Measurements from ENCODE around the gene RANBP17.
"Not testable (repeated sequence)": the region's sequence is repeated elsewhere in the genome, so short reads cannot be mapped to it uniquely, and the experiment has no call there.

Gene RANBP17

GRCh38 chr5:171041893-171042292 is 180.1 kb downstream of the RANBP17 start:
- H3K9me3 Mint-ChIP-seq; H3K36me3 Mint-ChIP-seq (ENCODE audit: low read depth); H3K4me1 Mint-ChIP-seq (ENCODE audit: low read depth); H3K27ac Mint-ChIP-seq; H3K27me3 Mint-ChIP-seq; H3K4me3 Mint-ChIP-seq: not testable (repeated sequence)

- no peak overlapping the region for H3K27ac Mint-ChIP-seq
- no peaks in the 10 kb centered on the region for H3K4me1 Mint-ChIP-seq (ENCODE audit: low read depth)
- H3K27me3 Mint-ChIP-seq, result no peaks in the 10 kb centered on the region
- H3K4me3 Mint-ChIP-seq, result no peak overlapping the region
- peaks cover 3% of the 10 kb centered on the region for H3K36me3 Mint-ChIP-seq (ENCODE audit: low read depth)
- H3K9me3 Mint-ChIP-seq, result peaks cover 8% of the 10 kb centered on the region
These were observed 189.1 kb downstream of the RANBP17 start for GRCh38 chr5:171050916-171051315.

GRCh38 chr5:171055875-171056454 is 194.1 kb downstream of the RANBP17 start:
- no peak overlapping the region for H3K27ac Mint-ChIP-seq
- no peak overlapping the region for H3K4me3 Mint-ChIP-seq
- peaks cover 12% of the 10 kb centered on the region for H3K9me3 Mint-ChIP-seq
- no peaks in the 10 kb centered on the region for H3K4me1 Mint-ChIP-seq (ENCODE audit: low read depth)
- peaks cover 3% of the 10 kb centered on the region for H3K36me3 Mint-ChIP-seq (ENCODE audit: low read depth)
- H3K27me3 Mint-ChIP-seq, result no peaks in the 10 kb centered on the region

- peaks cover 32% of the 10 kb centered on the region for H3K9me3 Mint-ChIP-seq
- H3K27ac Mint-ChIP-seq, result no peak overlapping the region
- H3K4me3 Mint-ChIP-seq, result no peak overlapping the region
- no peaks in the 10 kb centered on the region for H3K4me1 Mint-ChIP-seq (ENCODE audit: low read depth)
- H3K36me3 Mint-ChIP-seq (ENCODE audit: low read depth), result peaks cover 8% of the 10 kb centered on the region
- no peaks in the 10 kb centered on the region for H3K27me3 Mint-ChIP-seq
These were observed 205.8 kb downstream of the RANBP17 start for GRCh38 chr5:171067540-171068130.

- H3K27me3 Mint-ChIP-seq, result no peaks in the 10 kb centered on the region
- H3K4me3 Mint-ChIP-seq, result no peak overlapping the region
- H3K9me3 Mint-ChIP-seq, result peaks cover 5% of the 10 kb centered on the region
- no peak overlapping the region for H3K27ac Mint-ChIP-seq
- H3K36me3 Mint-ChIP-seq (ENCODE audit: low read depth), result no peaks in the 10 kb centered on the region
- no peaks in the 10 kb centered on the region for H3K4me1 Mint-ChIP-seq (ENCODE audit: low read depth)
These were observed 212.9 kb downstream of the RANBP17 start for GRCh38 chr5:171074747-171075146.

- H3K4me3 Mint-ChIP-seq, result no peak overlapping the region
- peaks cover 5% of the 10 kb centered on the region for H3K9me3 Mint-ChIP-seq
- no peaks in the 10 kb centered on the region for H3K27me3 Mint-ChIP-seq
- H3K36me3 Mint-ChIP-seq (ENCODE audit: low read depth), result no peaks in the 10 kb centered on the region
- no peaks in the 10 kb centered on the region for H3K4me1 Mint-ChIP-seq (ENCODE audit: low read depth)
- H3K27ac Mint-ChIP-seq, result no peak overlapping the region
These were observed 218.5 kb downstream of the RANBP17 start for GRCh38 chr5:171080186-171080938.

GRCh38 chr5:171081319-171081718 is 219.5 kb downstream of the RANBP17 start:
- Mint-ChIP-seq H3K36me3 (ENCODE audit: low read depth) (no peaks in the 10 kb centered on the region), H3K4me3 (no peak overlapping the region), H3K27ac (no peak overlapping the region), H3K27me3 (no peaks in the 10 kb centered on the region), H3K9me3 (peaks cover 5% of the 10 kb centered on the region), H3K4me1 (ENCODE audit: low read depth) (no peaks in the 10 kb centered on the region)

- Mint-ChIP-seq H3K9me3 (peaks cover 6% of the 10 kb centered on the region), H3K27me3 (no peaks in the 10 kb centered on the region), H3K27ac (no peak overlapping the region), H3K36me3 (ENCODE audit: low read depth) (no peaks in the 10 kb centered on the region), H3K4me3 (no peak overlapping the region), H3K4me1 (ENCODE audit: low read depth) (no peaks in the 10 kb centered on the region)
These were observed 230.4 kb downstream of the RANBP17 start for GRCh38 chr5:171092194-171092593.

GRCh38 chr5:171093598-171093997 is 231.8 kb downstream of the RANBP17 start:
- Mint-ChIP-seq H3K27ac (no peak overlapping the region), H3K4me1 (ENCODE audit: low read depth) (no peaks in the 10 kb centered on the region), H3K4me3 (no peak overlapping the region), H3K27me3 (no peaks in the 10 kb centered on the region), H3K36me3 (ENCODE audit: low read depth) (no peaks in the 10 kb centered on the region), H3K9me3 (peaks cover 6% of the 10 kb centered on the region)

- H3K9me3 Mint-ChIP-seq, result peaks cover 6% of the 10 kb centered on the region
- H3K27me3 Mint-ChIP-seq, result no peaks in the 10 kb centered on the region
- H3K36me3 Mint-ChIP-seq (ENCODE audit: low read depth), result no peaks in the 10 kb centered on the region
These were observed 232.5 kb downstream of the RANBP17 start for GRCh38 chr5:171094356-171094755.

GRCh38 chr5:171102877-171103610 is 241.2 kb downstream of the RANBP17 start:
- no peaks in the 10 kb centered on the region for H3K27me3 Mint-ChIP-seq

More at GRCh38 chr5:171094356-171094755, 232.5 kb downstream of the RANBP17 start:
- no peak overlapping the region for H3K4me3 Mint-ChIP-seq
- H3K4me1 Mint-ChIP-seq (ENCODE audit: low read depth), result no peaks in the 10 kb centered on the region
- no peak overlapping the region for H3K27ac Mint-ChIP-seq

GRCh38 chr5:171107669-171108068 is 245.9 kb downstream of the RANBP17 start:
- no peaks in the 10 kb centered on the region for H3K9me3 Mint-ChIP-seq
- H3K27ac Mint-ChIP-seq, result no peak overlapping the region
- H3K27me3 Mint-ChIP-seq, result peaks cover 5% of the 10 kb centered on the region
- no peak overlapping the region for H3K4me3 Mint-ChIP-seq
- no peaks in the 10 kb centered on the region for H3K4me1 Mint-ChIP-seq (ENCODE audit: low read depth)
- H3K36me3 Mint-ChIP-seq (ENCODE audit: low read depth), result no peaks in the 10 kb centered on the region

More at GRCh38 chr5:171102877-171103610, 241.2 kb downstream of the RANBP17 start:
- H3K4me1 Mint-ChIP-seq (ENCODE audit: low read depth), result no peaks in the 10 kb centered on the region
- H3K4me3 Mint-ChIP-seq, result no peak overlapping the region
- no peaks in the 10 kb centered on the region for H3K36me3 Mint-ChIP-seq (ENCODE audit: low read depth)
- H3K27ac Mint-ChIP-seq, result no peak overlapping the region
- H3K9me3 Mint-ChIP-seq, result peaks cover 5% of the 10 kb centered on the region

GRCh38 chr5:171115519-171115918 is 253.7 kb downstream of the RANBP17 start:
- H3K4me1 Mint-ChIP-seq (ENCODE audit: low read depth), result no peaks in the 10 kb centered on the region
- no peak overlapping the region for H3K4me3 Mint-ChIP-seq
- H3K27me3 Mint-ChIP-seq, result peaks cover 7% of the 10 kb centered on the region
- peaks cover 18% of the 10 kb centered on the region for H3K9me3 Mint-ChIP-seq
- H3K36me3 Mint-ChIP-seq (ENCODE audit: low read depth), result no peaks in the 10 kb centered on the region
- no peak overlapping the region for H3K27ac Mint-ChIP-seq

- H3K4me3 Mint-ChIP-seq, result no peak overlapping the region
- peaks cover 21% of the 10 kb centered on the region for H3K9me3 Mint-ChIP-seq
- peaks cover 4% of the 10 kb centered on the region for H3K27me3 Mint-ChIP-seq
- H3K36me3 Mint-ChIP-seq (ENCODE audit: low read depth), result no peaks in the 10 kb centered on the region
- H3K4me1 Mint-ChIP-seq (ENCODE audit: low read depth), result no peaks in the 10 kb centered on the region
- H3K27ac Mint-ChIP-seq, result no peak overlapping the region
These were observed 254.9 kb downstream of the RANBP17 start for GRCh38 chr5:171116719-171117118.
